Stimulated activated CD4-positive, alpha-beta T cell treated with anti-CD3 and anti-CD28 coated beads, Interleukin-2, amount 100 ng/mL, for 48 hours (primary cell): ENCODE measurements around the gene RILPL2.
"Not testable (repeated sequence)": the region's sequence is repeated elsewhere in the genome, so short reads cannot be mapped to it uniquely, and the experiment has no call there.

Source experiments
- DNase-seq, 2 donors: peaks; one replicate each; pipeline ENCODE4 v3.0.0-alpha.2; 2020

Gene RILPL2

DNA sequence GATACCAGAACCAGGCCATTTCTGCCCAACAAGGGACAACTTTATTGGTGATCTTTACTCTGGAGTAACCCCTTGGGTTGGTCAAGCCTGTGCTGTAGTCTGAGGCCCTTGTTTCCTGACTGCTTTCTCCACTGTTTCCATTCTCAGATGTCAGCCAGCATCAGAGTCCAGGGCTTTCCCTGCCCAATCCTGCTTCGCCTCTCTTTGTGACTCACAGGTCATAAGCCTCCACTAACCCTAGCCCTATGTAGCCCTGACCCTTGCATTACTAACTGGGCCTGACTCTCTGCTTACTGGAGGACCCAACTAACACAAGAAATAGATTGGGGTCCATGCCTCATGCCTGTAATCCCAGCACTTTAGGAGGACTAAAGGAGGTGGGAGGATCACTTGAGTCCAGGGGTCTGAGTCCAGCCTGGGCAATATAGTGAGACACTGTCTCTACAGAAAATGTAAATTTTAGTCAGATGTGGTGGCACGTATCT, 12.8 kb upstream of the RILPL2 start:
- no peak for DNase-seq

- no peak for DNase-seq
These were observed 9.8 kb upstream of the RILPL2 start for GRCh38 chr12:123446333-123446713.

DNA sequence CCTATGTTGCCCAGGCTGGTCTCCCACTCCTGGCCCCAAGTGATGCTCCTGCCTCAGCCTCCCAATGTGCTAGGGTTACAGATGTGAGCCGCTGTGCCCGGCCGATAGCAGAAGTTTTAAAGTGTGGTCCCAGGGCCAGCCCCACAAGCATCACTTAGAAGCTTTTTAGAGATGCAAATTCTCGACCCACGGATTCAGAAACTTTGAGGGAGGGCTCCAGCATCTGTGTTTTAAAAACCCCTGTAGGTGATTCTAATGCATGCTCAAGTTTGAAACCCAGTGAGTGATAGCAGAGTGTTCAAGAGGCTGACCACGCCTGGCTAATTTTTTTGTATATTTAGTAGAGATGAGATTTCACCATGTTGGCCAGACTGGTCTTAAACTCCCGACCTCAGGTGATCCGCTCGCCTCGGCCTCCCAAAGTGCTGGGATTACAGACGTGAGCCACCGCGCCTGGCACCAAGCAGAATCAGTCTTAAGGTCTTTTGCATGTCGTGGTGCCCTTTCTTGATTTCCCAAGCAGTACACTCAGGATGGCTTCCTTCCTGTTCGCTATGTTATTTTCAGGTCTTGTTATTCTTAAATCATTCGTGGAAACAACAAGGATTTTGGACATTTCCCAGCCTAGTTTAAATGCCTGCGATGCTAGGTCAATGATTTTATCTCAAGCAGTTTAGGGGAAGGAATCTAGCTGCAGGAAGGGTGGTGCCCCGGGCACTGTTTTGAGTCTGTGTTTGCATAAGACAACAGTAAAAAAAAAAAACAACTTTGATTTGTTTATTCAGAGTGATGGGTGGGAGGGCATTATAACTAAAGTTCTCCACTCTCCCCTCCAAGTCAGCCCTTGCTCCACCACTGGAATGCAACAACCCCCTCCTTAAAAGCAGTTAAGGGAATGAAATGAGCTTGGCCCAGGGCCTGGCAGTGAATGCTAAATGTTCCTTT, 9.2 kb upstream of the RILPL2 start:
- DNase-seq, result no peak

DNA sequence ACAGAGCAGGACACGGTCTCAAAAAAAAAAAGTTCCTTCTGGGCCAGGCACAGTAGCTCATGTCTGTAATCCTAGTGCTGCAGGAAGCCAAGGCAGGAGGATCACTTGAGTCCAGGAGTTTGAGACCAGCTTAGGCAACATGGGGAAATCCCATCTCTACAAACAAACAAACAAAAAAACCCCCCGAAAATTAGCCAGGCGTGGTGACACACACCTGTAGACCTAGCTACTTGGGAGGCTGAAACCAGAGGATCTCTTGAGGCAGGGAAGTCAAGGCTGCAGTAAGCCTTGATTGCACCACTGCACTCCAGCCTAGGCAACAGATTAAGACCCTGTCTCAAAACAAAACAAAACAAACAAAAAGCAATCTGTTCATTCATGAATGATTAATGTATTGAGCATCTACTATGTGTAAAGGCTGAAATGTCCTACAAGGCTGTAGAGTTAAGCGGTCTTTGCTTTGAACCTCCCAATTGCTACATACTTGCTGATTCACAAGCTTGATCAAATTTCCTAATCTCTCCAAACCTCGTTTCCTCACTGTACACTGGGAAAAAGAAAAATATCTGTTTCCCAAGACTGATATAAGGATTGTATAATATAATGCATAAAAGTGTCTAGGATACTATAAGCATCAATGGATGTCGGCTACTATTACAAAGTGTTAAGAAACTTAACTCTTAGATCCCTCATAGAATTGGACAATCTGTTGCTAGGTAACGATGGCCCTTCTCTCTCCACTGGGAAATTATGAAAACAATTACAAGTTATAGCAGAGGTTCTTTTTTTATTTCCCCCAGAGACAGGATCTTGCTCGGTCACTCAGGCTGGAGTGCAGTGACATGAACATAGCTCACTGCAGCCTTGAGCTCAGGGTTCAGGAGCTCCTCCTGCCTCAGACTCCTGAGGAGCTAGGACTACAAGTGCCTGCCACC, 7.9 kb upstream of the RILPL2 start:
- no peak for DNase-seq

DNA sequence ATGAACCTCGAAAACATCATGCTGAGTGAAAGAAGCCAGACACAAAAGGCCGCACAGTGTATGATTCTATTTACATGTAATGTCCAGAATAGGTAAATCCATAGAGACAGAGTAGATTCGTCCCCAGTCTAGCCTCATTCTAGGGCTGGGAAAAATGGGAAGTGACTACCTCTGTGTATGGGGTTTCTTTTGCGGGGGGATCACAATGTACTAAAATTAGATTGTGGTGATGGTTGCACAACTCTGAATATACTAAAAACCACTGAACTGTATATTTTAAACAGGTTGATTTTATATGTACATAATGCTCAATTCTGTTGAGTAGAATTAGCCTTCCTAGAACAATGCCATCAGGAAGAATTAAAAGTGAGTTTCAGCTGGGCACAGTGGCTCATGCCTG, 6.3 kb upstream of the RILPL2 start:
- no peak for DNase-seq

DNA sequence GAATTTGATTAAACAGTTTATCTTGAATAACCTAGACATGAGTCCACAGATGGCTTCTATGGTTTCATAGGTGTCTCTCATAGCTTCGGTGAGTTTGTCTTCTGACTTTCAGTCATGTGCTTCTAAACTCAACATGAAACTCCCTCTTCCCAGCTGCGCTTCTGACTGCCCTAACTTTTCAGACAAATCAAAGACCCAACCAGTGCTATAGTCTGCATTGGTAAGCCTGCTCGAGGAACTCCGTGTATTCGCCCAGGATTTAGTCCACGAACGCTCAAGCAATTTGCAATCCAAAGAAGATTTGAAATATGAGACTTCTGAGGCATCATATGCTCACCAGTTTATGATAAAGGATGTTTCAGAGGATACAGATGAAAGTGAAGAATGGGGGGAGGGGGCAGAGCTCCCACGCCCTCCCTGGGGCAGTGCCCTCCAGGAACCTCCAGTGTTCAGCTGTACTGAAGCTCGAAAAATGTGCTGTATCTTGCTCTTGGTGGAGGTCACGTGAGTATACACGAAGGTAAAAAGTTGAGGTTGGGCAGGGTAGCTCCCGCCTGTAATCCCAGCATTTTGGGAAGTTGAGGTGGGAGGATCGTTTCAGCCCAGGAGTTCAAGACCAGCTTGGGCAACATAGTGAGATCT, 5.2 kb upstream of the RILPL2 start:
- DNase-seq, result no peak

GRCh38 chr12:123435636-123436016, 858 bp downstream of the RILPL2 start:
- DNase-seq, result no peak

- DNase-seq, result no peak
These were observed 2.9 kb downstream of the RILPL2 start for GRCh38 chr12:123433615-123434014.

- DNase-seq, result not testable (repeated sequence)
These were observed 4.3 kb downstream of the RILPL2 start for GRCh38 chr12:123431951-123432817.

DNA sequence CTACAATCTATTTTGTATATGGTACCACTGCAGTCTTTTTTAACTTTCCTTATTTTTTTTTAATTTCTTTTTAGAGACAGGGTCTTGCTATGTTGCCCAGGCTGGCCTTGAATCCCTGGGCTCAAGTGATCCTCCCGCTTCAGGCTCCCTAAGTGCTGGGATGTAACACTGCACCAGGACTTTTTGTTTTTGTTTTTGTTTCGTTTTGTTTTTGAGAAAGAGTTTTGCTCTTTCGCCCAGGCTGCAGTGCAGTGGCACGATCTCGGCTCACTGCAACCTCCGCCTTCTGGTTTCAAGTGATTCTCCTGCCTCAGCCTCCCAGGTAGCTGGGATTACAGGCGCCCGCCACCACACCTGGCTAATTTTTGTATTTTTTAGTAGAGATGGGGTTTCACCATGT, 7.4 kb downstream of the RILPL2 start:
- not testable (repeated sequence) for DNase-seq

GRCh38 chr12:123428591-123428990, 7.9 kb downstream of the RILPL2 start:
- DNase-seq, result no peak

- DNase-seq, result no peak
These were observed 9.3 kb downstream of the RILPL2 start for GRCh38 chr12:123427036-123427769.

DNA sequence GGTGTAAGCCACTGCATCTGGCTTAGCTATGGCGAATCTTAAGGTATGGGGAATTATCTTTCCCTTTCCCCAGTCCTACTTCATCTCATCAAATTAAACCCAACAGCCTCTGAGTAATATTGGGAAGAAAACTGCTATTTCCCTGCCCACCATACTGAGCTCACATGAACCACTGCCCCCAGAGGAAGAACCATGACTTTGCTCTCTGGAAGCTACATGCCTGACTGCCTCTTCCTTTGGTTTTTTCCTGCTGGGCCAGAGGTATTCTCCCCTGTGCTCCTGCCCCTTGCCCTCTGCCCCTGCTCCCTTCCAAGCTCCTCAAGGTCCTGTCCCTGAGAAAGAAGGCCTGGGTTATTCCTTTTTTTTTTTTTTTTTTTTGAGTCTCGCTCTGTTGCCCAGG, 15.2 kb downstream of the RILPL2 start:
- no peak for DNase-seq

GRCh38 chr12:123410041-123410412, 26.5 kb downstream of the RILPL2 start:
- DNase-seq, result no peak

DNA sequence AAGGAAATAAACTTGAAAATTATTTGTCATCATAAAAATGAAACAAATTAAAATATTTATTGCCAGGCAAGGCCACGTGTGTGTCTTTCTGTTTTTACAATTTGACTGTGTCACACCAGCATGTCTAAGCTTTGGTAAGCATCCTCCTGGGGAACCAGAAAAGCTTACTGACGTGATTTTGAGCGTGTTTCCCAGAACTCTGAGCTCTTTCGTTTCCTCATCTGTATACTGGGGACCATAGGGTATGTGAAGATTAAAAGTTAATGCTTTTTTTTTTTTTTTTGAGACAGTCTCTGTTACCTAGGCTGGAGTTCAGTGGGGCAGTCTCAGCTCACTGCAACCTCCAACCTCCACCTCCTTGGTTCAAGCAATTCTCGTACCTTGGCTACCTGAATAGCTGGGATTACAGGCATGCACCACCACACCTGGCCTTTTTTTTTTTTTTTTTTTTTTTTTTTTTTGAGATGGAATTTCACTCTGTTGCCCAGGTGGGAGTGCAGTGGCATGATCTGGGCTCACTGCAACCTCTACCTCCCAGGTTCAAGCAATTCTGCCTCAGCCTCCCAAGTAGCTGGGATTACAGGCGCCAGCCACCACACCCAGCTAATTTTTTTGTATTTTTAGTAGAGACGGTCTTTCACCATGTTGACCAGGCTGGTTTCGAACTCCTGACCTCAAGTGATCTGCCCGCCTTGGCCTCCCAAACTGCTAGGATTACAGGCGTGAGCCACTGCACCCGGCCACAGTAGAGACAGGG, 27.0 kb downstream of the RILPL2 start:
- not testable (repeated sequence) for DNase-seq

GRCh38 chr12:123408619-123409018, 27.9 kb downstream of the RILPL2 start:
- not testable (repeated sequence) for DNase-seq

- not testable (repeated sequence) for DNase-seq
These were observed 28.6 kb downstream of the RILPL2 start for GRCh38 chr12:123407934-123408333.

DNA sequence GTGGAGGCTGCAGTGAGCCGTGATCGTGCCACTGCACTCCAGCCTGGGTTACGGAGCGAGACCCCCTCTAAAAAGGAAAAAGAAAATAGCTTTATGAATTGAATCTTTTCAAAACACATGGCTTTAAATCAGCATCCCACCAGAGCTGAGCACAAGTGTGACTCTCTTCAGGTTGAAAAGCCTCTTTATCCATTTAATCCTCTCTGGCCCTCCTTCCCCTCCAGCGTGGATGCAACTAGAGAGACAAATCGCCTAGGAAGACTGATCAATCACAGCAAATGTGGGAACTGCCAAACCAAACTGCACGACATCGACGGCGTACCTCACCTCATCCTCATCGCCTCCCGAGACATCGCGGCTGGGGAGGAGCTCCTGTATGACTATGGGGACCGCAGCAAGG, 29.2 kb downstream of the RILPL2 start:
- not testable (repeated sequence) for DNase-seq

GRCh38 chr12:123404581-123404980, 31.9 kb downstream of the RILPL2 start:
- no peak for DNase-seq
